Gastroesophageal sphincter (tissue), 4 donors: ENCODE results near the gene NRXN2. TPM values are rescaled to one million over a fixed set of nuclear protein-coding genes. Genes with fewer than 3 reads are reported as not detected.

Experiments
- ATAC-seq: fragments of 150-250 bp; one replicate; pipeline ENCODE4 v1.9.1; 2016; ENCODE audit warnings: mild to moderate bottlenecking, moderate library complexity
- H3K27ac ChIP-seq, 4 donors: fragments of 200-600 bp; sonication (generic) in 3 of 4; 1 replicate in 3 of 4; 2 replicates in 1 of 4; pipeline ENCODE4 v1.5.1; 2016 to 2019
- H3K27me3 ChIP-seq: fragments of 200-600 bp; sonication (generic); one replicate; pipeline ENCODE4 v1.5.1; 2019
- H3K36me3 ChIP-seq, 2 donors: fragments of 200-600 bp; sonication (generic); one replicate each; pipeline ENCODE4 v1.5.1; 2019; ENCODE audit warnings: control low read depth in 1 of 2
- H3K4me1 ChIP-seq, 3 donors: fragments of 200-600 bp; sonication (generic); 1 replicate in 2 of 3; 2 replicates in 1 of 3; pipeline ENCODE4 v1.5.1; 2016 to 2019; ENCODE audit warnings: control low read depth in 2 of 3
- H3K4me3 ChIP-seq, 2 donors: fragments of 200-600 bp; sonication (generic); one replicate each; pipeline ENCODE4 v1.5.1; 2019; ENCODE audit warnings: mild to moderate bottlenecking in 1 of 2, moderate library complexity in 1 of 2
- H3K9me3 ChIP-seq, 3 donors: fragments of 200-600 bp; sonication (generic); one replicate each; pipeline ENCODE4 v1.5.1; 2017 to 2019; ENCODE audit warnings: control low read depth in 2 of 3
- EP300 ChIP-seq: sonication (generic); formaldehyde crosslinking; IDR thresholded peaks from one replicate; pipeline ENCODE4 v1.6.1; 2017; ENCODE audit warnings: antibody characterized with exemption, mild to moderate bottlenecking
- POLR2A ChIP-seq, 2 donors: fragments of 450-650 bp; IDR thresholded peaks; one replicate each; pipeline ENCODE4 v1.6.1; 2017; ENCODE audit warnings: antibody characterized with exemption in 2 of 2, mild to moderate bottlenecking in 2 of 2, moderate library complexity in 1 of 2
- POLR2AphosphoS5 ChIP-seq: sonication (generic); formaldehyde crosslinking; IDR thresholded peaks from one replicate; pipeline ENCODE4 v1.6.1; 2017; ENCODE audit warnings: antibody characterized with exemption
- WGBS, 2 donors: methylation state at CpG; one replicate each; pipeline ENCODE4 v1.1.5; 2018; ENCODE audit warnings: low coverage in 1 of 2; 5-methylcytosine and 5-hydroxymethylcytosine counted together
- total RNA-seq, 4 donors: library from RNA; depleted of rRNA; stranded (reverse); fragments of >200 nt; gene quantifications; one replicate each; pipeline ENCODE4 v1.1.0, GENCODE V29; 2016
- TF ChIP-seq, protein P1 (sequence below), 4 experiments: fragments of 200-600 bp in 2 of 4; fragments of 450-650 bp in 2 of 4; sonication (generic) in 1 of 4; IDR thresholded peaks; one replicate each; pipeline ENCODE4 v1.5.1; 2017 to 2019; ENCODE audit warnings: antibody characterized with exemption in 4 of 4, mild to moderate bottlenecking in 2 of 4, moderate library complexity in 2 of 4

Gene NRXN2
- total RNA-seq, 4 donors from 2014 or later, result 3.4 to 25.4 (median 5.0) TPM

DNA sequence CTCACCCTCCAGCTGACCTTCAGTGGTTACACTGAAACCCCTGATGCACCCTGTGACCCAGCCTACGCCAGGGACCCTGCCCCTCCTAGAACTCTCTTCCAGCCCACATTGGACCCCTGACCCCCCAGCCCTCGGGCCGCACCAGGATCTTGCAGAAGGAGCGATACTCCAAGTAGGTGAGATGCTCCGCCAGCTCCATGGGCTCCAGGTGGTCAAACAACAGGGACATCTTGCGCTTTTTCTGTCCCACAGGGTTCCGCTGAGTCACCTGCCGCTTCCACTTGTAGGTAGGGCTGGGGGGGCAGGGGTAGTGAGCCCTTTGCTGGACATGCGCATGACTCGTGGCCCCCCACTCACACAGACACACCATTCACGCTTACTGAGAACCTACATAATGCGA is 16.9 kb upstream of the NRXN2 start:
- Histone ChIP-seq H3K27ac (no peak overlapping the region), H3K36me3 (peaks cover 0 to 47% of the 10 kb centered on the region in 2 donors), H3K27me3 (no peaks in the 10 kb centered on the region), H3K9me3 (no peaks in the 10 kb centered on the region), H3K4me3 (no peak overlapping the region), H3K4me1 (peaks cover 0 to 43% (median 11%) of the 10 kb centered on the region in 3 donors)
- ATAC-seq, result no peak
- WGBS, 2 donors, result 60 to 94% methylated on average over 1 to 6 of the region's 12 CpGs
- TF ChIP-seq POLR2AphosphoS5 (no peak), POLR2A (IDR thresholded peaks at IDR 0.05) (no peak), EP300 (no peak)
- TF ChIP-seq, protein P1, sequence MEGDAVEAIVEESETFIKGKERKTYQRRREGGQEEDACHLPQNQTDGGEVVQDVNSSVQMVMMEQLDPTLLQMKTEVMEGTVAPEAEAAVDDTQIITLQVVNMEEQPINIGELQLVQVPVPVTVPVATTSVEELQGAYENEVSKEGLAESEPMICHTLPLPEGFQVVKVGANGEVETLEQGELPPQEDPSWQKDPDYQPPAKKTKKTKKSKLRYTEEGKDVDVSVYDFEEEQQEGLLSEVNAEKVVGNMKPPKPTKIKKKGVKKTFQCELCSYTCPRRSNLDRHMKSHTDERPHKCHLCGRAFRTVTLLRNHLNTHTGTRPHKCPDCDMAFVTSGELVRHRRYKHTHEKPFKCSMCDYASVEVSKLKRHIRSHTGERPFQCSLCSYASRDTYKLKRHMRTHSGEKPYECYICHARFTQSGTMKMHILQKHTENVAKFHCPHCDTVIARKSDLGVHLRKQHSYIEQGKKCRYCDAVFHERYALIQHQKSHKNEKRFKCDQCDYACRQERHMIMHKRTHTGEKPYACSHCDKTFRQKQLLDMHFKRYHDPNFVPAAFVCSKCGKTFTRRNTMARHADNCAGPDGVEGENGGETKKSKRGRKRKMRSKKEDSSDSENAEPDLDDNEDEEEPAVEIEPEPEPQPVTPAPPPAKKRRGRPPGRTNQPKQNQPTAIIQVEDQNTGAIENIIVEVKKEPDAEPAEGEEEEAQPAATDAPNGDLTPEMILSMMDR (IDR thresholded peaks at IDR 0.05), result no peak

DNA sequence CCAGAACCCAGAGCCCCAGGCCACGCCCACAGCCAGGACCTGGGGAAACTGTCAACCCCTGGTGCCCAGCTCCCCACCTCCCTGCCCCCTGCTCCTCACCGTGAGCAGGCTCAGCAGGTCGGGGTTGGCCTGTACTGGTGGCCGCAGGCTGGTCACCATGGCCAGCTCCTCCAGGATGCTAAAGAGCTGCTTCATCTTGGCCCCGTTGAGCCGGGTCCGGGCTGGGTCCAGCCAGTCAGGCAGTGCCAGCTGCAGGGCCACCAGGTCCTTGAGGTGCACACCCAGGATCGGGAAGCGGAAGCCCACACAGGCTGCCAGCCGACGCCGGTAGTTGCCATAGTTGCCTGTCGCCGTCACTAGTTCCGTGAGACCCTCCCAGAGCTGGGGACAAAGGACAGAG is 13.7 kb upstream of the NRXN2 start:
- TF ChIP-seq POLR2A (IDR thresholded peaks at IDR 0.05) (no peak), EP300 (no peak), POLR2AphosphoS5 (no peak)
- TF ChIP-seq, protein P1 (IDR thresholded peaks at IDR 0.05), result no peak
- WGBS, 2 donors, result no CpG with 5 or more reads among the region's 15 CpGs
- ATAC-seq, result no peak
- Histone ChIP-seq H3K27me3 (no peaks in the 10 kb centered on the region), H3K9me3 (no peaks in the 10 kb centered on the region), H3K36me3 (peaks cover 0 to 79% of the 10 kb centered on the region in 2 donors), H3K4me3 (no peak overlapping the region), H3K27ac (peak overlapping the region in 1 of 4 donors; percentile 18), H3K4me1 (peaks cover 0 to 12% (median 0%) of the 10 kb centered on the region in 3 donors)

DNA sequence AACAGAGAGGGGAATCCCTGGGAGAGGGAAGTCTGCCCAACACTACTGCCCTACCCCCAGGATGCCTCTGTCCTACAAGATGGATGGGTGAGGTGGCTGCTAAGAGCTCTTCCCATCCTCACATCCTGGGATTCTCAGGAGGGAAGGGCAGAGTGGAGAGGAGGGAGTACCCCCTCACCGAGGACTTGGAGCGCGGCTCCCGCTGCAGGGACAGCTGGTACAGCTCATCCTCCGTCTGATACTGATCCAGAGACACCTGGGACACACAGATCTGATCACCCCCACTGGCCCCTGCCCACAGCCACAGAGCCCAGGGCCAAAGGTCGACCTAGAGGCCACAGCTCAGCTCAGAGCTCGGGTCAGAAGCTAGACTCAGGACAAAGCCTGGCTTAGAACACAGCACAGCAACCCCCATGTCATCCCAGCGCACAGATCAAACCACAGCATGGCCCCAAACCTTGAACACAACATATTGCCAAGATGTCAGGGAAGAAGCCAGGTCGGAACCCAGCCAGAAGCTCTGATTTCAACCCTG is 12.8 kb upstream of the NRXN2 start:
- H3K27ac ChIP-seq, result peak overlapping the region in 2 of 4 donors; percentile 18 to 27

DNA sequence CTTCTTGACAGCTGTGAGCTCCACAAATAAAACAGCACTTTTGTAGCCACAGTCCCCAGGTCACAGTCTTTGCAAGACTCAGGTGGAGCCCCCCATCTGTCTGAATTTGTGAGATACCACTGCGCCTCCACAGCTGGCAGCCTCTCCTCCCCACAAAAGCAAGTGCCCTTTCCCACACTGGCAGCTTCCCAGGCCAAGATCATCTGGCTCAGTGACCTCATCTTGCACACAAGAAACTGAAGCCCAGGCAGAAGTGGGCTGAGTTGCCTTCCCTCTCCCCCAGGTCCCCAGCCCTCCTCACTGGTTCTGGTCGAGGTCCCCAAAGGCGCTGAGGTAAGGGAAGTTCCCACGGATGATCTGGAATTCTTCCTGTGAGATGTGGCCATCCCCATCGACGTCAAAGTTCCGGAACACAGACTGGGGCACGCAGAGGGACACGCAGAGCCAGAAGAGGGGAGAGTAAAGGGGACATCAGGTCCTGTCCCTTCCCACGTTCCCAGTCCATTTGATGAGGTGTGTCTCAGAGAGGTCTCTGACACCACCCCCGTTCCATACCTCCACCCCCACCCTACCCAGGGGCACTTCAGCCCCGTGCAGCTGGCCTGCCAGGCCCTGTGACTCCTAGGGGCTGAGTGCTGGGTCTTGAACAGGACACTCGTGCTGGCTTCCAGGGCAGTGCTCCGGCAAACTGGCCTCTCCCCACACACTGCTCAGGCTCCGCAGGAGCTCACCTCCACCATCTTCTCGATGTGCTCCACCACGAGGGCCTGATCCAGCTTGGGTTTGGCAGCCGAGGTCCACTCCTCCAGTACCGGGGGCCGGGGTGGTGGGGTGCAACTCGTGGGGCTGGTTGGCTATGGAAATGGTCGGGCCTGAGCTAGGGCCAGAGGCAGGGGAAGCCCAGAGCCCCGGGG is 12.1 kb upstream of the NRXN2 start:
- peaks cover 0 to under 1% (median 0%) of the 10 kb centered on the region in 3 donors for H3K4me1 ChIP-seq
- H3K4me3 ChIP-seq, result no peak overlapping the region
- H3K36me3 ChIP-seq, result peaks cover 0 to 91% of the 10 kb centered on the region in 2 donors
- no peaks in the 10 kb centered on the region for H3K9me3 ChIP-seq
- TF ChIP-seq POLR2AphosphoS5, result no peak
- no peak for TF ChIP-seq POLR2A (IDR thresholded peaks at IDR 0.05)
- TF ChIP-seq, protein P1 (IDR thresholded peaks at IDR 0.05), result no peak
- no peak for TF ChIP-seq EP300
- 0 to 48% methylated on average over 2 to 3 of the region's 23 CpGs for WGBS, 2 donors
- ATAC-seq, result no peak
- H3K27ac ChIP-seq, result no peak overlapping the region
- no peaks in the 10 kb centered on the region for H3K27me3 ChIP-seq

More for the DNA sequence above, 12.8 kb upstream of the NRXN2 start:
- Histone ChIP-seq H3K4me3 (no peak overlapping the region), H3K4me1 (peaks cover 0 to 3% (median 0%) of the 10 kb centered on the region in 3 donors), H3K36me3 (peaks cover 0 to 88% of the 10 kb centered on the region in 2 donors), H3K27me3 (no peaks in the 10 kb centered on the region), H3K9me3 (no peaks in the 10 kb centered on the region)
- TF ChIP-seq POLR2A (IDR thresholded peaks at IDR 0.05) (no peak), POLR2AphosphoS5 (no peak), EP300 (no peak)
- TF ChIP-seq, protein P1 (IDR thresholded peaks at IDR 0.05), result no peak
- no peak for ATAC-seq
- 63% methylated on average over 2 of the region's 9 CpGs; no CpG with 5 or more reads in 1 of the 2 donors for WGBS, 2 donors
